PC-9 (cell line): Measurements from ENCODE around the gene TMEM272.

ENCODE experiments used
- CTCF ChIP-seq: fragments of 200-600 bp; sonication (generic); conservative IDR thresholded peaks from 2 replicates; pipeline ENCODE4 v1.6.1; 2017; ENCODE audit warnings: mixed run types, antibody characterized with exemption, mild to moderate bottlenecking, moderate library complexity
- EZH2 ChIP-seq: fragments of 200-600 bp; sonication (generic); IDR thresholded peaks from 2 replicates; pipeline ENCODE4 v1.8.0; 2017; ENCODE audit warnings: antibody characterized with exemption, low read depth

- TF ChIP-seq CTCF (no peak), EZH2 (no peak)
These were observed 15.4 kb downstream of the TMEM272 start for GRCh38 chr13:51829568-51829899.
